ENCODE data around the gene PDE7B. TPM values are rescaled to one million over a fixed set of nuclear protein-coding genes. Genes with fewer than 3 reads are reported as not detected.

Gene PDE7B
- total and polyA plus RNA-seq, 2 of the 4 experiments (the other 2 are of a cell fraction) = 7.8 to 12.4 TPM

GRCh38 chr6:136067731-136068341 lies 216.3 kb downstream of the PDE7B start:
- peak; percentile 39 for DNase-seq
- no TSS peak for BruUV-seq (replicated peaks)

More at GRCh38 chr6:136067731-136068341, 216.3 kb downstream of the PDE7B start:
- intact Hi-C loops (cut with micrococcal nuclease) = no loop called here
- H3K14ac ChIP-seq (replicated peaks; ENCODE audit: low read depth, low read length) = peak overlapping the region; percentile 91; the same call in 1 of the 2 replicates
- ATAC-seq (ENCODE audit: low read depth) = no peak
- H3K4me3 ChIP-seq (ENCODE audit: insufficient read depth, low read depth, low read length) = no peak overlapping the region
- no peaks in the 10 kb centered on the region for H3K27me3 ChIP-seq (ENCODE audit: control insufficient read depth, insufficient read depth, low read length)
- peaks cover 16% of the 10 kb centered on the region for H3K4me1 ChIP-seq (ENCODE audit: control insufficient read depth, insufficient read depth, low read length)
- H4K5ac ChIP-seq (ENCODE audit: low read depth, low read length) = peak overlapping the region; percentile 69
- H4K8ac ChIP-seq (ENCODE audit: low read depth in 2 of 2, low read length in 2 of 2) = peak overlapping the region; percentile 70 to 81
- H3K9me3 ChIP-seq (ENCODE audit: control insufficient read depth, insufficient read depth, low read length) = no peaks in the 10 kb centered on the region
- H4K20me1 ChIP-seq (ENCODE audit: insufficient read depth, low read length) = peaks cover 3% of the 10 kb centered on the region; the same call in 1 of the 2 replicates
- H2AFZ ChIP-seq (replicated peaks; ENCODE audit: low read length, poor library complexity) = no peak overlapping the region
- ChIA-PET POLR2A (ENCODE audit: unreplicated experiment) (no interaction called here), CTCF (no interaction called here)
- in situ Hi-C loops (cut with MboI; ENCODE audit: low sequenced_read_pairs) = no loop called here
- H3K23ac ChIP-seq (ENCODE audit: low read depth, low read length) = peak overlapping the region; percentile 85
- WGBS, 2 experiments (ENCODE audit: extremely low coverage in 2 of 2, insufficient read length in 1 of 2) = no CpG with 5 or more reads among the region's 10 CpGs
- peak overlapping the region; percentile 85 for H4K91ac ChIP-seq (ENCODE audit: insufficient read depth, low read depth, low read length)
- H2BK20ac ChIP-seq (ENCODE audit: low read depth, low read length) = peak overlapping the region; percentile 92
- H2BK5ac ChIP-seq (ENCODE audit: low read depth, low read length, poor library complexity, severe bottlenecking) = peak overlapping the region; percentile 81
- H3K79me1 ChIP-seq (ENCODE audit: low read depth in 1 of 2, low read length in 2 of 2) = peaks cover 31 to 56% of the 10 kb centered on the region in 2 experiments
- H3K9ac ChIP-seq (ENCODE audit: low read depth, low read length) = no peak overlapping the region
- no peak overlapping the region for H2AK9ac ChIP-seq (replicated peaks; ENCODE audit: low read depth, low read length, poor library complexity)
- H3K4ac ChIP-seq (ENCODE audit: low read depth, low read length) = peak overlapping the region; percentile 92
- H3K4me2 ChIP-seq (ENCODE audit: low read depth, low read length) = peak overlapping the region; percentile 26; the same call in 1 of the 2 replicates
- H3K9me1 ChIP-seq (ENCODE audit: insufficient read depth, low read length) = peaks cover 15% of the 10 kb centered on the region
- H2BK15ac ChIP-seq (ENCODE audit: low read depth, low read length) = peak overlapping the region; percentile 85; the same call in 2 of the 3 replicates
- H3K56ac ChIP-seq (ENCODE audit: extremely low read depth, insufficient read depth, low read length) = peak overlapping the region; percentile 2; the same call in 1 of the 2 replicates
- dilution Hi-C loops (cut with HindIII; ENCODE audit: low sequenced_read_pairs, unreplicated experiment) = no loop called here
- peaks cover 14% of the 10 kb centered on the region for H3K36me3 ChIP-seq (ENCODE audit: control insufficient read depth, insufficient read depth, low read length)
- H3K27ac ChIP-seq (ENCODE audit: insufficient read depth, low read length) = peak overlapping the region; percentile 52
- H3K18ac ChIP-seq (ENCODE audit: low read depth, low read length) = peak overlapping the region; percentile 63; the same call in 1 of the 2 replicates
- H2BK120ac ChIP-seq (ENCODE audit: low read depth, low read length) = peak overlapping the region; percentile 82
- H2AK5ac ChIP-seq (ENCODE audit: low read depth, low read length) = peak overlapping the region; percentile 94
- TF ChIP-seq MAFK (IDR thresholded peaks at IDR 0.05; ENCODE audit: low read depth, low read length) (no peak), CEBPB (IDR thresholded peaks at IDR 0.05; ENCODE audit: low read depth, low read length) (peak; percentile 20; the same call in 1 of the 2 replicates)
